Activated T-cell treated with anti-CD3 and anti-CD28 coated beads, Interleukin-2, amount 50 U/mL, for 24 hours (primary cell): ENCODE data around the gene NAP1L1.

Source experiments
- DNase-seq: peaks from one replicate; pipeline ENCODE4 v3.0.0-alpha.2; 2020
- H3K27ac Mint-ChIP-seq: 2 replicates; pipeline ENCODE4 v1.8.0; 2020; ENCODE audit warnings: mild to moderate bottlenecking, mixed read lengths
- H3K27me3 Mint-ChIP-seq: 2 replicates; pipeline ENCODE4 v1.8.0; 2020; ENCODE audit warnings: mixed read lengths
- H3K36me3 Mint-ChIP-seq: 2 replicates; pipeline ENCODE4 v1.8.0; 2020; ENCODE audit warnings: low read depth, mixed read lengths
- H3K4me1 Mint-ChIP-seq: 2 replicates; pipeline ENCODE4 v1.8.0; 2020; ENCODE audit warnings: low read depth, mixed read lengths
- H3K4me3 Mint-ChIP-seq: 2 replicates; pipeline ENCODE4 v1.8.0; 2020; ENCODE audit warnings: mild to moderate bottlenecking, moderate library complexity, mixed read lengths
- H3K9me3 Mint-ChIP-seq: 2 replicates; pipeline ENCODE4 v1.8.0; 2020; ENCODE audit warnings: mixed read lengths

Gene NAP1L1

DNA sequence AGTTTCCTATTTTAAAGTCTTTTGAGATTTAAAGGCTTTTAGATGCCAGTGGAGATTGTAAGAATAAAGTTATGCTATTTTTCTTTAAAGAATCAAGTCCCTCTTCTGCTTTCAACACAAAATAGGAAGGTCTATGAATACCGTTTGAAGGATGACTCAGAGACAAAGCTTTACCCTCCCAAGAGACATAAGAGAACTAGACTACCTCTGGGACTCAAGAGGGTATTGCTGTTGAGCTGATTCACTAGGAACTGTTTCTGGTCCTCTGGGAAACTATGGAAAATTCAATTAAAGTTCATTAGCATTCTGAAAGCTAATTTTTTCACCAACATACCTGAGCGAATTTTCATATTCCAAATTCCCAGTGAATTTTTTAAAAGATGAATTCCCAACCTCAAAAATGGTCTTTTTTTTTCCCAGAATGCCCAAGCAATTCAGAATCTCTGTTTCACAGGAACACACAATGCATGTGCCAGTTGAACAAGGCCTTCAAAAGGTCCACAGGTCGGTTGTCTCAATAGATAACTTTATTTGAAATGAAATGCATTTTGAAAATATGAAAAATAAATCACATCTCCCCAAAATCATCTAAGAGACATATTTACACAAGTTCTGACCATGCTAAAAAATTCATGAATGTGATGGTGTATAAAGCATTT, 59.4 kb downstream of the NAP1L1 start:
- peak overlapping the region; percentile 23 for H3K27ac Mint-ChIP-seq
- H3K4me3 Mint-ChIP-seq, result no peak overlapping the region
- peaks cover 70% of the 10 kb centered on the region for H3K4me1 Mint-ChIP-seq
- no peak for DNase-seq
- H3K27me3 Mint-ChIP-seq, result no peaks in the 10 kb centered on the region
- H3K9me3 Mint-ChIP-seq, result peaks cover 2% of the 10 kb centered on the region
- peaks cover 41% of the 10 kb centered on the region for H3K36me3 Mint-ChIP-seq

GRCh38 chr12:76024102-76024781, 60.2 kb downstream of the NAP1L1 start:
- Mint-ChIP-seq H3K4me3 (no peak overlapping the region), H3K4me1 (peaks cover 78% of the 10 kb centered on the region), H3K27ac (no peak overlapping the region), H3K27me3 (no peaks in the 10 kb centered on the region), H3K36me3 (peaks cover 33% of the 10 kb centered on the region), H3K9me3 (peaks cover 2% of the 10 kb centered on the region)
- no peak for DNase-seq

DNA sequence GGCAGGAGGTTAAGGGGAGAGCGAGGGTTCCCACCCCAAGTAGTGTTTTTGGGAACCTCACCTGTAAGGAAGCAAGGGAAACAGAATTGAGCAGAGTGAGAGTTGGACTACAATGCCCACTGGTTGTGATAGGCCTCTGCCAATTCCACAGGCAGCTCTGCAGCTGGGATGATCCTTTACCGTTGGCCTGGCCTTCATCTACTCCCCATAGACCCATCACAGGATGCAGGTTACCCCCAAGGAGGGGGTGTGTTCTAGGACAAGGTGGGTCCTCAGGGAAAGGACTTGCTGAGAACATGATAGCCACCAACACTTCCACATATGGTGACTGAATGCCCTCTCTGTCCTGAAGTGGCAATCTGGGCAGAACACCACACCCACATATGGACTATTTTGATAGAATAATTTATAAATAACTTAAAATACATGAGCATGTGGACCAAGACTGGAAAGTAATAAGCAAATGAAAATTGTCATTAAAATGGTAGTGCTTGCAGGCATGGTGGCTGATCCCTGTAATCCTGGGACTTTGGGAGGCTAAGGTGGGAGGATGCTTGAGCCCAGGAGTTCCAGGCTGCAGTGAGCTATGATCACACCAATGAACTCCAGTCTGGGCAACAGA, 61.3 kb downstream of the NAP1L1 start:
- peaks cover 22% of the 10 kb centered on the region for H3K36me3 Mint-ChIP-seq
- H3K4me3 Mint-ChIP-seq, result no peak overlapping the region
- no peaks in the 10 kb centered on the region for H3K27me3 Mint-ChIP-seq
- peaks cover 78% of the 10 kb centered on the region for H3K4me1 Mint-ChIP-seq
- peak overlapping the region; percentile 74 for H3K27ac Mint-ChIP-seq
- peaks cover 2% of the 10 kb centered on the region for H3K9me3 Mint-ChIP-seq
- DNase-seq, result no peak

- Mint-ChIP-seq H3K4me1 (peaks cover 78% of the 10 kb centered on the region), H3K4me3 (no peak overlapping the region), H3K27ac (peak overlapping the region; percentile 74), H3K9me3 (peaks cover 2% of the 10 kb centered on the region), H3K27me3 (no peaks in the 10 kb centered on the region), H3K36me3 (peaks cover 17% of the 10 kb centered on the region)
- no peak for DNase-seq
These were observed 62.0 kb downstream of the NAP1L1 start for GRCh38 chr12:76022506-76022905.

DNA sequence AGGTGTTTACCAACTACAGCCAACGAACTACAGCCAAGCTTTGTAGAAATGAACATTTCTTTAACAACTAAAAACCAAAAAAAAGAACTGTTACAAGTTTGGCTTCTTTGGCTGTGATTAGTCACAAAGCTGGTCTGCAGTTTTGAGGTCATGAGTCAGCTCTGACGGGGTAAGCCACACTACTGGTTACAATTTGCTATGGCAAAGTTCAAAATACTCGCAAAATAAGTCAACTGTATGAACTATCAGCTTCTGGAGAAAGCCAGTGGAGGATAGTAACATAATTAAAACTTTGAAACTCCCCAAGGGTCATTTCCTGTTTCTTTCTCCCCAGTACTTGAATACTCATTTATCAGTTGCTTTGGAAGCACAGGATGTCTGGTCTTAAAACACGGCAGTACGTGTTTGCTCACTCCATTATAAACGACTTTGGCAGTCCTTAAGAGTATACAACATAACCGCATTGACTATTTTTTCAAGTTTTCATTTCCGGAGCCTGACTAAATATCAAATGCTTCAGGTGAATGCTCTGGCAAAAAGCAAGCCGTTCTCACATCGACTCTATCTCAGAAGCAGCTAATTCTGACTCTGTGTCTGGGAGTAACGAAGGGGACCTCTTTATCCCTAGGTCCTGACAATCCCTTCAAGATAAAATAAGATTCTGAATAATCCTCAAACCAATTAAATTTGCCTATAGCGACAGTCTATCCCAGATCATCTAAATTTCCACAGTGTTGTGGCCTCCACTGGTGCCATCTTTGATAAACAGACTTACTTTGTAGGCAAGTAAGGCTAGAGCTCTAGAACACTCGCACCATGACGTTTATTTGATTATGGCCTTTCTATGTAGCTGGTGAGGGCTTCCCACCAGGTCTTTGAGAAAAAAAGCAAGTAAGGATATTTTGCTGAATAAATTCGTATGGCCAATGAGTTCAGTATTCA, 63.5 kb downstream of the NAP1L1 start:
- Mint-ChIP-seq H3K27ac (peak overlapping the region; percentile 100), H3K9me3 (peaks cover 2% of the 10 kb centered on the region), H3K4me1 (peaks cover 70% of the 10 kb centered on the region), H3K36me3 (peaks cover 2% of the 10 kb centered on the region), H3K27me3 (no peaks in the 10 kb centered on the region), H3K4me3 (peak overlapping the region; percentile 74)
- DNase-seq, result peak; percentile 62

GRCh38 chr12:76020281-76020680, 64.2 kb downstream of the NAP1L1 start:
- Mint-ChIP-seq H3K36me3 (no peaks in the 10 kb centered on the region), H3K4me1 (peaks cover 70% of the 10 kb centered on the region), H3K9me3 (peaks cover 2% of the 10 kb centered on the region), H3K27me3 (no peaks in the 10 kb centered on the region), H3K27ac (peak overlapping the region; percentile 100), H3K4me3 (peak overlapping the region; percentile 74)
- DNase-seq, result peak; percentile 79

DNA sequence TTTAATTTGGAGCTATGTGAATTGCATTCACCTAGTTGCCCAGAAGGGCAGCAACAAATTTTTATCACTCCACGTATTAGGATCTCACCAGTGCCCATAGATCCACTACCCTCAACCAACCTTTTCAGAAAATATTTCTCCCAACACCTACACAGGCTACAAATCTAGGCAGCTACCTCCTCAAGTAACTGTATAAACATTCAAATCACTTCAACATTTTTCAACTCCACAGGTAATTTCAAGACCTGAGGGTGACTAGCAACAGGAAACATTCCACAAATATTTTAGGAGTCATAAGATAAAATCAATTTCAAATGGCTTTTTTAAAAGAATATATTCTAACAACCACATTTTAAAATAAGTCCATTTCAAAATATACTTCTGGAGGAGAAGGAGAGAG, 65.8 kb downstream of the NAP1L1 start:
- Mint-ChIP-seq H3K27me3 (no peaks in the 10 kb centered on the region), H3K9me3 (peaks cover 2% of the 10 kb centered on the region), H3K4me1 (peaks cover 69% of the 10 kb centered on the region), H3K27ac (no peak overlapping the region), H3K36me3 (no peaks in the 10 kb centered on the region), H3K4me3 (no peak overlapping the region)
- no peak for DNase-seq

DNA sequence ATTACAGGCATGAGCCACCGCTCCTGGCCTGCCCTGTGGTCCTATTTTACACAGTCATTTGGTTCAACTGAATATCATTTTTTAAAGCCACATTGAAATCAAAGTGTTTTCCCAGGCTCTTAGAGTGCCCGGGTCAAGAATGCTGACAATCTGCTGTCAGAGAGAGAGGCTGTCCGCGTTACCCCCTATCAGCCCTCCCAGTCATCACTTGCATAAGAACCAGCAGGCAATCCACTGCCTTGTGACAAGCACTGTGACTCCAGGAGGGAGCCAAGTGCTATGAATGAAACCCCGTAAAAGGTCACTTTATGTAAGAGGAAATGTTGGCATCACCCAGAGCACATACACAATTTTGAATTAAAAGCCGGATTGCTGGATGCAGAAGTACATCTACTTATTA, 66.4 kb downstream of the NAP1L1 start:
- Mint-ChIP-seq H3K36me3 (no peaks in the 10 kb centered on the region), H3K27me3 (no peaks in the 10 kb centered on the region), H3K9me3 (peaks cover 2% of the 10 kb centered on the region), H3K4me3 (no peak overlapping the region), H3K27ac (peak overlapping the region; percentile 33), H3K4me1 (peaks cover 69% of the 10 kb centered on the region)
- no peak for DNase-seq

DNA sequence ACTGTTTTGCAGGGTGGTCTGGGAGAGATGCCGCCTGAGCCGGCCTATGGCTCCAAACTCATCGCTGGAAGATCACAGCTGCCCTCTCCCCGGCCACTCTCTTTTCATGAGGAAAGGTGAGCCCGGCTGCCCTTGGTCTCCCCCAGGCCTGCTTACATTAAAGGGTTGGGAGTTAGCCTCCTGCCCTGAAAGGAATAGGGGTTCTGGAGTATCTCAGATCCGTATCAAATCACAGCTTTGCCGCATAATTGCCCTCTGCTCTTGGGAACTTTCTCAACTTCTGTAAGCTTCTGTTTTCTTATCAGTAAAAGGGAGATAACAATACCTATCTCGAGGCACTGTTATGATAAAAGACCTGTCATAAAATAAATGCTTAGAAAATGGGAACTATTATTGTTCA, 70.5 kb downstream of the NAP1L1 start:
- peaks cover 34% of the 10 kb centered on the region for H3K4me1 Mint-ChIP-seq
- H3K27me3 Mint-ChIP-seq, result no peaks in the 10 kb centered on the region
- H3K9me3 Mint-ChIP-seq, result no peaks in the 10 kb centered on the region

GRCh38 chr12:76013603-76014002, 70.9 kb downstream of the NAP1L1 start:
- no peaks in the 10 kb centered on the region for H3K27me3 Mint-ChIP-seq

More for the DNA sequence above, 70.5 kb downstream of the NAP1L1 start:
- Mint-ChIP-seq H3K4me3 (no peak overlapping the region), H3K36me3 (no peaks in the 10 kb centered on the region), H3K27ac (no peak overlapping the region)
- DNase-seq, result no peak

DNA sequence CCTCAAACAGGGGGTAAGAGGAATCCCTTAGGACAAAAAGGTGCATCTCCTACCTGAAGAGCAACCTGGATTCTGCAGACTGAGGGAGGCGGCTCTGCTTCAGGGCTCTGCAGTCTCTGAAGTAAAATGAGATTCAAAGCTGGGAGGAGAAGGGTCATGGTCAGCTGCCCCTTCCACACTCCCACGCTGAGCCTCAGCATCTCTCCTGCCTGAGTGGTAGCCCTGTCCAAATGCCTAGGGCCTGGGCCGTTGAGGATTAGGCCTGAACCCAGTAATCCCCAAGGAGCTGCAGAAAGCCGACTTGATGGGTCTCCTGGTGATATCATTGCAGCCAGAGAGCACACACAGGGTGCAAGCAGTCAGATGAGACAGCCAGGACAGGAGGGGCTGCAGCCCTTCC, 71.8 kb downstream of the NAP1L1 start:
- no peak overlapping the region for H3K4me3 Mint-ChIP-seq
- no peak for DNase-seq
- H3K4me1 Mint-ChIP-seq, result peaks cover 23% of the 10 kb centered on the region
- H3K27ac Mint-ChIP-seq, result no peak overlapping the region
- H3K36me3 Mint-ChIP-seq, result no peaks in the 10 kb centered on the region
- no peaks in the 10 kb centered on the region for H3K9me3 Mint-ChIP-seq
- no peaks in the 10 kb centered on the region for H3K27me3 Mint-ChIP-seq

More at GRCh38 chr12:76013603-76014002, 70.9 kb downstream of the NAP1L1 start:
- no peak overlapping the region for H3K4me3 Mint-ChIP-seq
- no peak overlapping the region for H3K27ac Mint-ChIP-seq
- no peaks in the 10 kb centered on the region for H3K36me3 Mint-ChIP-seq
- H3K4me1 Mint-ChIP-seq, result peaks cover 30% of the 10 kb centered on the region
- H3K9me3 Mint-ChIP-seq, result no peaks in the 10 kb centered on the region
- no peak for DNase-seq

DNA sequence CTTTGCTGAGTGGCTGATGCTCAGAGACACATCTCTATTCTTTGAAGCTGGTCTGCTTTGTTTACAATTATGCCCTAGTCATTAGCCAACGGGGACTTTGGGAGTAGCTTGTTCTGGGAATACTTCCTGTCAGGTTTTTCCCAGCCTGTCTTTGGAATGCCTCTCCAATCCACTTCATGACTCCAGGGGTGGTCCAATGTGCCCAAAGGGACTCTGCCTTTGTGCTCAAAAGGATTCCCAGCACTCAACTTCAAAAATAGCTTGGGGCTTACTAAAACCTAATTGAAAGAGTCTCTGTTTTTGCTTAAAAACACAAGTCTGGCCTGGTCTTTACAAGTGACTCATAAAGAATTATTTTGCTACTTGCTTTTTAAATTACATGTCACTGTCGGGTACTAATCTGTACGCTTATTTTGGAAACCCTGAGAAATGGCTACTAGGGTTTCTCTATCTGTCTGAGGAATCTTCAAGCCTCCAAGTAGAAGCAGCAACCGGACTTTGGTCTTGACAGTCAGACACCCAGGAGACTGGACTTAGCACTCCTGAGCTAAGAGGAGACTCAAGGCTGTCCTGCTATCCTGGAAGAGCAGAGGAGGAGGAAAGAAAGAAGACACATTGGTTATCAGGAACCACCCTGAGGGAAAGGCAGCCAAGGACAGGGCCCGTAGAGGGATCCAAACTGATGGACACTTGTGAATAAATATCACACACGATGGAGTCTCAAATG, 73.6 kb downstream of the NAP1L1 start:
- Mint-ChIP-seq H3K4me3 (no peak overlapping the region), H3K9me3 (no peaks in the 10 kb centered on the region), H3K4me1 (peaks cover 15% of the 10 kb centered on the region), H3K36me3 (no peaks in the 10 kb centered on the region), H3K27ac (no peak overlapping the region), H3K27me3 (no peaks in the 10 kb centered on the region)
- DNase-seq, result no peak

DNA sequence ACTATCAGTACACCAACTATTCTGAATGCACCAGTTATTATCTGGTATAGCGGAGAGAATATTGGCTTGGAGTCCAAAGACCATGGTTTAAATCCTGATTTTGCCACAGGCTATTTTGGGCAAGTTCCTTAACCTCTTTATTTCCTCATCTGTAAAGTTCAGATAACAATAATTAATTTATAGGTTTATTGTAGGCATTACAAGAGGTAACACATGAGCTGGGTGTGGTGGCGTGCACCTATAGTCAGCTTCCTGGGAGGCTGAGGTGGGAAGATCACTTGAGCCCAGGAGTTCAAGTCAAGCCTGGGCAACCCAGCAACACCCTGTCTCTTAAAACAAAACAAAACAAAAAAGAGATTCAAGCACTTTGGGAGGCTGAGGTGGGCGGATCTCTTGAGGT, 76.1 kb downstream of the NAP1L1 start:
- Mint-ChIP-seq H3K36me3 (no peaks in the 10 kb centered on the region), H3K4me3 (no peak overlapping the region), H3K27ac (no peak overlapping the region), H3K4me1 (no peaks in the 10 kb centered on the region), H3K27me3 (no peaks in the 10 kb centered on the region), H3K9me3 (peaks cover 7% of the 10 kb centered on the region)
- no peak for DNase-seq

DNA sequence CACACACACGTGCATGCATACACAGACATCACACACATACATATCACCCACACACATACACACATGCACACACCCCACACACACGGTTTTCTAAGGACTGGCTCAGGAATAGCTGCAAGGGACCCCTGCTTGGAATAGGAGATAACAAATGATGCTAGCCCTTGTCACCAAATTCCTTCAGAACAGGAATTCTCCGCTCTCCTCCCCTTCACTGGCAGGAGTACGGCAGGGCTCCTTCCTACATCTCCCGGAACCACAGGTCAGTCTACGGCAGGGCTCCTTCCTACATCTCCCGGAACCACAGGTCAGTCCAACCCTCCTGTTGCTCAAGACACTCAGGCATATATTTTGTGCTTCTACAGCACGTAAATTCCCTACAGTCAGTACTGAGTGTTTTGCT, 76.8 kb downstream of the NAP1L1 start:
- H3K4me3 Mint-ChIP-seq, result no peak overlapping the region
- H3K27me3 Mint-ChIP-seq, result no peaks in the 10 kb centered on the region
- no peak for DNase-seq
- no peaks in the 10 kb centered on the region for H3K36me3 Mint-ChIP-seq
- no peaks in the 10 kb centered on the region for H3K4me1 Mint-ChIP-seq
- H3K9me3 Mint-ChIP-seq, result peaks cover 7% of the 10 kb centered on the region
- H3K27ac Mint-ChIP-seq, result no peak overlapping the region
